Activated CD8-positive, alpha-beta memory T cell treated with anti-CD3 and anti-CD28 coated beads, Interleukin-2, amount 50 U/mL, for 4 hours (primary cell): ENCODE data around the gene C18orf63.

Experiments used
- DNase-seq: peaks from one replicate; pipeline ENCODE4 v3.0.0-alpha.2; 2020

The C18orf63 gene

DNA sequence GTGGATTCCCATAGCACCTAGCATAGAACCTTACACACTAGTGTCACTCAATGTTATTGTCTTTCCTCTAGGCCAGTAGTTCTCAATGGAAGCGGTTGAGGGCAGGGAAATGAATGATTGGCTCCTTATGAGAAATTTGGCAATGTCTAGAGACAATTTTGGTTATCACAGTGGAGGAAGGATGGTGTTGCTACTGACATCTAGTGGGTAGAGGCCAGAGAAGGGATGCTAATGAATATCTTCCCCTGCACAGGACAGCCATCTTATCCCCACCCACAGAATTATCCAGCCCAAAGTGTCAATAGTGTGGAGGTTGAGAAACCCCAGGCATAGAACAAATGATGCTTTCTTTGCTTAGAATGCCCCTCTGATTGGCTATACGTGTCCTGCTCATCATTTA, 15.8 kb downstream of the C18orf63 start:
- DNase-seq = no peak

- DNase-seq = no peak
Measured at GRCh38 chr18:74333091-74333490, 17.5 kb downstream of the C18orf63 start.

GRCh38 chr18:74334242-74334893, 18.7 kb downstream of the C18orf63 start:
- DNase-seq = no peak

DNA sequence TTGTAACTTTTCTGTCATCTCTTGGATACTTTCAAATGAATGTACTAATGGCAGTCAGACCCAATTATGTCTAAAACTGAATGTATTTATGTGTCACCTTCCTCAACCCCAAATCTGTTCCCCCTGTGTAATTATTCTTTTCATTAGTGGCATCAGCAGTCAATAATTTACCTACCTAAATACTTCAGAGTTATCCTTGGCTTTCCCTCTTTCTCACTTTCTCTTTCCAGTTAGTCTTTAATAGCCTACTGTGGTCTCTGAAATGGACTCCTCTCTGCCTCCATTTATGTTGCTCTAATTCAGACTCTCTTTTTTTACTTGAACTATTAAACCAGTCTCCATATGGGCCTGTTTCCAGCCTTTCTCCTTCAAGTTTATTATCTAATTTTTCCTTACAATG, 21.0 kb downstream of the C18orf63 start:
- DNase-seq = no peak

DNA sequence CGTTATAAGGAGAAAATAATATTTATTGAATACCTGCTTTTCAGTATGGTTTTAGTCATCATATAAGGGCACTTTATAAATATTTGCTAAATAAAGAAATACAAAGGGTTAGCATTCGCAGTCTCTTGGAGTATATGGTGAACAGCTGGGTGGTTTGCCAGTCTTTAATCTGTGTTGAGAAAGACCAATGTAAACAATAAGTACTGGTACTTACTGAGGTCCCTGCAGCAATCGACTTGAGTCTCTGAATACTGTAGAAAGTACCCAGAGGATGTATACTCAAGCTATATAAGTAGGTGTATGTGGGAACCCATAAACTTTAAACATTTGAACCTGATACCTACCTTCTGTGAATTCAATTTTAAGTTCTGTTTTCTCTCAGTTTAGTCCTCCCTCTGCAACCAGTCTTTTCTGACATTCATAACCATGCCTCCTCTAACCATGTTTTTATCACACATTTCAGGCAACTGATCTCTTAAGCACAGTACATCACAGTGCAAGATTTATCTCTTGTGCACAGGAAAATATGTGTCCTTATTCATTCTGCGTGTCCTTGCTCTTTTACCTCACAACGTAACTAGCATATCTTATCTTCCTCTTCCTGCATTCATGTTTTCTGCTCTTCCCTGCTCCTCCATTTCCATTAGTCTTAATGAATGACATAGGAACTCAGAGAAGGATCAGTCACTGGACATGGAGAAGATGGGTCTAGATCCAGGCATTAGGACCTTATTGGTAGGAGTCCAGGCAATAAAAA, 21.7 kb downstream of the C18orf63 start:
- no peak for DNase-seq

DNA sequence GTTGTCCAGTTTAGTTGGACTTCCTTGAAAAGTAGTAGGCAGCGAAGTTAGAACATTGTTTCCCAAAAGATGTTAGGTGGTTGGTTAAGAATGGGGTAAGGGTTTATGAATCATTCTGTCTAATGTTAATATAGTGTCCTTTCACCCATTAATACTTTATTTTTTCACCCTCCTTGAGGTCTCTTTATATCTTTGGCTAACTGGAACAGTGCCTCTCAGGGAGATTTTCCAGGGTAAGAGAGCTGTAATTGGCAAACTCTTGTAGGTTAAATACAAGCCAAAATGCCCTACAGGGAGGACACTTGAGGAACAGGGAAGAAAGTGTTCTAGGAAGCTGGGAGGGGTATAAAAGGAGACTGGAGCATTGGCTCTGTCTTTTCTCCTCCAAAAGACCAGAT, 22.3 kb downstream of the C18orf63 start:
- DNase-seq = no peak

- no peak for DNase-seq
Measured at GRCh38 chr18:74342416-74343043, 26.9 kb downstream of the C18orf63 start.

DNA sequence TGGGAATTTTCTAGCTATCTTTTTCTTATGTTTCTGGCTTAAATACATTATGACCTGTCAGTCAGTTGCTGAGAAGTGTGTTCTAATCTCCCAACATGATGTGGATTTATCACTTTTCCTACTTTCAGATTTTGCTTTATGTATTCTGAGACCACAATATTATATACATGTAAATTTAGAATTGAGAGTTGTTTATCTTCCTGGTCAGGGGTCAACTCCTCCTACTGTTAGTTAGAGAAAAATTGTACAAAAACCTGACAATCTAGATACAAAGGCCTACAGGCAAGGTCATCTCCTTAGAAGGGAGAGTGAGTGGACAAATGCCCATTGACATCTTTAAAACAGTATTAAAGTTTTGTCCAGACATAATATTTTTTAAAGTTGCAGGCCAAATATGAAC, 30.6 kb downstream of the C18orf63 start:
- no peak for DNase-seq

DNA sequence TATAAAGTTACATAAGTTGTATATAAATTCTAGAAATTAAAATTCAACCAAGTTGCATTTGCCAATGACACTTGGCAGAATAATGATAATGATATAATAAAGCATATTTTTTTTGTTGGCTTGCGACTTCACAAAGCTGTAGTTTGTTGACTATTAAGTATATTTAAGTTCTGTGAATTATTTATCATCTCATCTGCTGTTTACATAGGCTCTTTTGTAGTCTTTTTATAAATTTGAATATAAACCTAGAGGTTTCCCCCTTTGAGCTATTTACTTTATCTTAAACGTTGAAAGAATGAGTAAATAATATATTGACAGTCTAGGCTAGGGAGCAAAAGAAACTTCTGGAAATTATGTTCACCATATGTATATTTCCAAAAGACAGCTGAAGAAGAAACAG, 32.9 kb downstream of the C18orf63 start:
- DNase-seq = no peak

- DNase-seq = no peak
Measured at GRCh38 chr18:74351354-74351753, 35.7 kb downstream of the C18orf63 start.

DNA sequence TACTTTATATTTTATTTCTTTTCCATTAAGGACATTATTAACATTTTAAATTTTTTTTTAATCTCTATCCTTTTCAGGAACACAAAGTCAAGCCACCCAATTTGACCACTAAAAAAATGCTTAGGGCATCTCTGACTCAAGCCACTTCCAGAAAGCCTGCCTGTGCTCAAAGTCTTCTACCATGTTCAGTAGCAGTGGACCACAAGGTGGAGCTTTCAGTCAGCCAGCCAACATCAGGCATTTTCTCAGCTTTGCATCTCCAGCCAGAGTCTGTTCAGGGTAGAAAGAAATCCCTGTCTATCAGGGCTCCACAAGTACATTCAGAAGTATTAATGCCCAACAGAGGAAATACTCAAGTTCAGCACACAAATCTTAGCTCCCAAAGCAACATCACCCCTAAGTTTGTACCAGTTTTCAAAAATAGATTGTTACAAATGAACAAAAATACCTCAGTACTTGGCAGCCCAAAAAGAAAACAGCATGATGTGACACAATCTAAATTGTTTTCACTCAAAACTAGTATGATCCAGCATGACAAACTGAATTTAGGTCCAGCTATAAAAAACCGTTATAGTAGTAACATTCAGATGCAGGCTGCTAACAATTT, 37.6 kb downstream of the C18orf63 start:
- peak; percentile 51 for DNase-seq

- no peak for DNase-seq
Measured at GRCh38 chr18:74356959-74357358, 41.3 kb downstream of the C18orf63 start.

DNA sequence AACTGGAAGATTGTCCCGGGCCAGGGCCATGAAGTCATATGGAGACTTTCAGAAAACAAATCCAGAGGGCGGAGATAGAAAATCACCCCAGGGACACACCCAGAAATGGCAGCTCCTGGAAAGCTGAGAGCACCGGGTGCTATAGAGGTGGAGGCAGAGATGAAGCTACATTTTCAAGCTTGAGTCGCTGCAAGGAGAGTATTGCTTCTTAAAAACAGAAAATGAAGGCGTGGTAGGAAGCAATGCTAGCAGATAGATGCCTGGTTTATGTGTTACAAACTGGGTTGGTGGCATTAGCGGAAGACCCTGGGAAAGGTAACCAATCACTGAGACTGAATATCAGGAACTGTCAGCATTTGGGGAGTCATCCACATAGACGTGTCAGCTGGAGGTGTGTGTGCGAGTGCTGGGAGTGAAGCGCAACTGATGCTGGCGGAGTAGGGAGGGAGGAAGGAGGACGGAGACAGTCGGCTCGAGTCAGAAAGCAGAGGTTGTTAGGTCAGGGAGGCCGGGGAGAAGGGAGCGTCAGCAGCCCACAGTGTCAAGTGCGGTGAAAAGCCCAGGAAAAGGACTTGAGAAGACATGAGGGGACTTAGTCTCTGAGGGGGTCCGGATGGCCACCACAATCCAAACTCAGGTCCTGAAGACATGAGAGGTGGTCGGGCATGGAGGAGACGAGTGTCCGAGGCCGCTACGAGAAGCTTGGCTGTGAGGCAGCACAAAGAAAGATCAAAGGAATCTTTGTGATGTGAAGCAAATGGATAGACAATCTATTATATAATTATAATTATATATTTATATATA, 45.4 kb downstream of the C18orf63 start:
- no peak for DNase-seq

GRCh38 chr18:74367905-74368304, 52.3 kb downstream of the C18orf63 start:
- no peak for DNase-seq

- no peak for DNase-seq
Measured at GRCh38 chr18:74368901-74369705, 53.5 kb downstream of the C18orf63 start.

- no peak for DNase-seq
Measured at GRCh38 chr18:74370115-74370514, 54.5 kb downstream of the C18orf63 start.

DNA sequence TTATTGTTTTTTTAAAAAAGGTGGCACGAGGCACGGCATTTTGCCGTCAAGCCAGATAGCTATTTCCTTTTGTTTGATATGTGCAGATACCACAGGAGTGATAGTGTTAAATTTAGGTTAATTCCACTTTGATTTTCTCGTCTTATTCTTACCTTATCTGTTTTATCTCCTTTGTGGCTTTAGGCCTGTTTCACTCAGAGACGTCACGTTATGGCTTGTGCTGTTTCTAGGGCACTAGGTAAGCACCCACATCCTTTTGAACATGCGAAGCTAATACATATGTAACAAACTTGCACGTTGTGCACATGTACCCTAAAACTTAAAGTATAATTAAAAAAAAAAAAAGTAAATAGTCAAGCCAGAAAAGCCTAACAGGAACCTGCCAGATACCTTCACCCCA, 57.8 kb downstream of the C18orf63 start:
- DNase-seq = no peak

DNA sequence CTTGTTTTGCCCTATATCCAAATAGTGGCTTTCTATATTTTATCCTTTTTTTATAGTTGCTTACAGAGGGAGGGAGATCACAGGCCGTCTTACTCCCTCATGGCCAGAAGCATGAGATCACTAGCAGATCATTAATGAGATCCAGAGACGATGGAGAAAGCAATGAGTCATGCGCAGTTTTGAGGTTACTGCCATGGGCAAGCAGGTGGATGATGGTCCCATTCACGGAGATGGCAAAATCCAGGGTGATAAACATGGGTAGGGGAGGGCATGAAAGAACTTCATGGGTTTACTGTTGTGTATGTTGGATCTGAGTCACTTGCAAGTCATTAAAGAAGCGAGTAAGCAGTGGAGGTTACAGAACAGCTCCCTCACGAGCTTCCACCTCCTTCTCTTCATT, 60.4 kb downstream of the C18orf63 start:
- DNase-seq = no peak

GRCh38 chr18:74376523-74376922, 60.9 kb downstream of the C18orf63 start:
- DNase-seq = no peak

DNA sequence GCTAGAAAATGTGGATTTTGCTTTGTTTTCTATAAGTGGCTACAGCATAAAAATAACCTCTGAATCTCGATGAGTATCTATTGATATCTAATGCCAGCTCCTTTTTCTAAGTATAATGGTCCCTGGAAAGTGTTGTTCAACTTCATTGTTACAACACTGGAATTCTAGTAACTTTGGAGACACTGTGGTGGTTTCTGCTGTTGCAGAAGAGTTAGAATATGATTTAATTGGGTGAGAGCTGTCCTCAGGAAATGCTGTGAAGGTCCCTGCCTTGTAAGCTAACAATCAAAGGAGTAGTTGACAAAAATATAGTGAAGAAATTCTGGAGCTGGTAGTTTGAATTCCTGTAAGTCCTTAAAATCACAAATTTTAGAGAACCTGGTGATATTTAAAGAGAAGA, 62.1 kb downstream of the C18orf63 start:
- no peak for DNase-seq

DNA sequence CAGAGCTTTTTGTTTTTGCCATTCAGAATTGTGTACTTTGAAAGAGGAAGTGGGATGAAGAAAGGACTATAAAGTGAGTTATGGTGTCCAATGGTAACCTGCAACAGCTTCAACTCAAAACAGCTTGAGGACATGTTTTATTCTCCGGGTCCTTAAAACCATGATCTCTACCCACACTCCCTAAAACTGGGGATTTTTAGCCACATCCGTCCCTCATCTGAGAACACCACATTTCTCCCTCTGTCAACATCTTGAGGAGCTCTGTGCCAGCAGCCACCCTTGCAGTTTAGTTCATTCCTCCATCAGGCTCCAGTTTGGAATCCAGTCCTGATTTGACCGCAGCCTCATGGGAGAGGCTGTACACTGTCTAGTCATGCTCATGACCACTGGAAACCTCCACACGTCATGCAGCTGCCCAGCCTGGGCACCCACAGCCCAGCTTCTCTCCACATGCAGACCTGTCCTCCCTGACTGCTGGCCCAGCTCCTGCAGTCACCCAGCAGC, 62.6 kb downstream of the C18orf63 start:
- no peak for DNase-seq

- no peak for DNase-seq
Measured at GRCh38 chr18:74380916-74381315, 65.3 kb downstream of the C18orf63 start.
